Panc1 (cell line): ENCODE measurements around the gene LTN1. TPM values are rescaled to one million over a fixed set of nuclear protein-coding genes. Genes with fewer than 3 reads are reported as not detected.
A peak's percentile ranks its signal among the peaks of the same experiment; 100 is the strongest.

ENCODE experiments used
- ATAC-seq: fragments of 200-7000 bp; cut with Tn5 transposase; 2 replicates; pipeline ENCODE4 v1.9.1; 2020; ENCODE audit warnings: mild to moderate bottlenecking, moderate library complexity
- BruUV-seq: library from RNA; stranded (reverse); fragments of 400-500 nt; replicated peaks from 2 replicates; lab custom pipeline; 2021; lab: Mats Ljungman, UMichigan
- CTCF ChIA-PET: fragments of 300-600 bp; sonication (Branson Sonifier 250); formaldehyde crosslinking; loops from one replicate; lab custom pipeline; 2022; ENCODE audit warnings: antibody characterized with exemption; lab: Charles Lee
- POLR2A ChIA-PET: fragments of 300-600 bp; sonication (Branson Sonifier 250); formaldehyde crosslinking; loops from one replicate; lab custom pipeline; 2022; ENCODE audit warnings: antibody characterized with exemption; lab: Charles Lee
- DNase-seq: peaks from one replicate; pipeline ENCODE4 v3.0.0-alpha.2; 2010; ENCODE audit warnings: low read depth, low spot score
- H3K27ac ChIP-seq: 2 replicates; pipeline ENCODE4 v1.5.1; 2011; ENCODE audit warnings: mild to moderate bottlenecking, low read length, inconsistent platforms
- H3K27me3 ChIP-seq: fragments of 200-500 bp; sonication (Bioruptor generic); 2 replicates; pipeline ENCODE4 v1.6.0; 2014; ENCODE audit warnings: low read length, inconsistent platforms; ENCODE audit not compliant: control insufficient read depth, insufficient read depth
- H3K36me3 ChIP-seq: fragments of 200-500 bp; sonication (Bioruptor generic); 2 replicates; pipeline ENCODE4 v1.5.1; 2014; ENCODE audit warnings: inconsistent platforms, mild to moderate bottlenecking, low read length, moderate library complexity; ENCODE audit not compliant: control insufficient read depth, insufficient read depth
- H3K4me1 ChIP-seq: 2 replicates; pipeline ENCODE4 v1.5.1; 2011; ENCODE audit warnings: inconsistent platforms, mild to moderate bottlenecking, low read length, moderate library complexity; ENCODE audit not compliant: control insufficient read depth, insufficient read depth
- H3K4me3 ChIP-seq, 2 experiments: 2 replicates each; pipeline ENCODE4 v1.5.1; 2011 to 2012; ENCODE audit warnings: low read depth in 2 of 2, low read length in 2 of 2, mild to moderate bottlenecking in 2 of 2, inconsistent platforms in 1 of 2, moderate library complexity in 1 of 2
- H3K9me3 ChIP-seq: fragments of 200-500 bp; sonication (Bioruptor generic); 2 replicates; pipeline ENCODE4 v1.5.1; 2014; ENCODE audit warnings: low read depth, mild to moderate bottlenecking, inconsistent platforms, low read length, moderate library complexity; ENCODE audit not compliant: control insufficient read depth, insufficient read depth
- POLR2AphosphoS5 ChIP-seq: IDR thresholded peaks from 2 replicates; pipeline ENCODE4 v1.6.1; 2012; ENCODE audit warnings: mild to moderate bottlenecking, low read depth, low read length, moderate library complexity
- SIN3A ChIP-seq: IDR thresholded peaks from 2 replicates; pipeline ENCODE4 v1.6.1; 2012; ENCODE audit warnings: low read depth, mild to moderate bottlenecking, low read length, moderate library complexity, borderline replicate concordance; ENCODE audit not compliant: insufficient read depth
- TCF7L2 ChIP-seq: IDR thresholded peaks from 2 replicates; pipeline ENCODE4 v1.6.1; 2011; ENCODE audit warnings: mild to moderate bottlenecking, low read depth, low read length, inconsistent platforms
- in situ Hi-C: cut with HindIII; loops from 2 replicates; pipeline ENCODE4 v1.10.0; 2016; ENCODE audit warnings: low sequenced_read_pairs, low pct_unique_long_range_greater_than_20kb
- intact Hi-C: fragments of 100-400 bp; cut with micrococcal nuclease; formaldehyde crosslinking; loops from one replicate; pipeline ENCODE4 v1.10.0; 2022; ENCODE audit not compliant: unreplicated experiment
- total RNA-seq: library from RNA; stranded (reverse); gene quantifications from one replicate; pipeline ENCODE4 v1.2.1, GENCODE V29; 2021; ENCODE audit not compliant: unreplicated experiment
- TF ChIP-seq, protein P1 (sequence below): fragments of 450-650 bp; IDR thresholded peaks from 2 replicates; pipeline ENCODE4 v1.5.1; 2017; ENCODE audit warnings: mild to moderate bottlenecking
- TF ChIP-seq, protein P2 (sequence below), 2 experiments: IDR thresholded peaks; 2 replicates each; pipeline ENCODE4 v1.6.1; 2011 to 2012; ENCODE audit warnings: low read depth in 2 of 2, control low read depth in 1 of 2, low read length in 1 of 2, mild to moderate bottlenecking in 1 of 2, moderate library complexity in 1 of 2; ENCODE audit not compliant: insufficient read depth in 1 of 2

Gene LTN1
- total RNA-seq, 1 experiment from 2014 or later, result 19.7 TPM

DNA sequence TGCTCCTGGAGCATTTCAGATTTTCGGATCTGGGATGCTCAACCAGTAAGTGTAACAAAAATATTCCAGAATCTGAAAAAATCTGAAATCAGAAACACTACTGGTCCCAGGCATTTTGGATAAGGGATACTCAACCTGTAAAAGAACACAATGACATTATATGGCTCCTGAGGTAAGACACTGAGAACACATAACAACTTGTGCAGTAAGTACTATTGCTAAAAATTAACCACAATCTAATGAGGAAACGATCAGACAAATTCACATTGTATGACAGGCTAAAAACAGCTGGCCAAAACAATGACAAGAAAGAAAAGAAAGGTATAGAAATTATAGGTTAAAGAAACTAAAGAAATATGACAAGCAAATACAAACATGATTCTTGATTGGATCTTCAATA, 54.9 kb downstream of the LTN1 start:
- Histone ChIP-seq H3K27me3 (no peaks in the 10 kb centered on the region), H3K9me3 (no peaks in the 10 kb centered on the region), H3K27ac (peak overlapping the region; percentile 63; the same call in 1 of the 2 replicates), H3K4me1 (peaks cover 3% of the 10 kb centered on the region; the same call in 1 of the 2 replicates), H3K4me3 (no peak overlapping the region), H3K36me3 (peaks cover 2% of the 10 kb centered on the region; the same call in 1 of the 2 replicates)
- TF ChIP-seq SIN3A (no peak), POLR2AphosphoS5 (no peak), TCF7L2 (no peak)
- TF ChIP-seq, protein P1, sequence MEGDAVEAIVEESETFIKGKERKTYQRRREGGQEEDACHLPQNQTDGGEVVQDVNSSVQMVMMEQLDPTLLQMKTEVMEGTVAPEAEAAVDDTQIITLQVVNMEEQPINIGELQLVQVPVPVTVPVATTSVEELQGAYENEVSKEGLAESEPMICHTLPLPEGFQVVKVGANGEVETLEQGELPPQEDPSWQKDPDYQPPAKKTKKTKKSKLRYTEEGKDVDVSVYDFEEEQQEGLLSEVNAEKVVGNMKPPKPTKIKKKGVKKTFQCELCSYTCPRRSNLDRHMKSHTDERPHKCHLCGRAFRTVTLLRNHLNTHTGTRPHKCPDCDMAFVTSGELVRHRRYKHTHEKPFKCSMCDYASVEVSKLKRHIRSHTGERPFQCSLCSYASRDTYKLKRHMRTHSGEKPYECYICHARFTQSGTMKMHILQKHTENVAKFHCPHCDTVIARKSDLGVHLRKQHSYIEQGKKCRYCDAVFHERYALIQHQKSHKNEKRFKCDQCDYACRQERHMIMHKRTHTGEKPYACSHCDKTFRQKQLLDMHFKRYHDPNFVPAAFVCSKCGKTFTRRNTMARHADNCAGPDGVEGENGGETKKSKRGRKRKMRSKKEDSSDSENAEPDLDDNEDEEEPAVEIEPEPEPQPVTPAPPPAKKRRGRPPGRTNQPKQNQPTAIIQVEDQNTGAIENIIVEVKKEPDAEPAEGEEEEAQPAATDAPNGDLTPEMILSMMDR, result no peak
- TF ChIP-seq, protein P2, sequence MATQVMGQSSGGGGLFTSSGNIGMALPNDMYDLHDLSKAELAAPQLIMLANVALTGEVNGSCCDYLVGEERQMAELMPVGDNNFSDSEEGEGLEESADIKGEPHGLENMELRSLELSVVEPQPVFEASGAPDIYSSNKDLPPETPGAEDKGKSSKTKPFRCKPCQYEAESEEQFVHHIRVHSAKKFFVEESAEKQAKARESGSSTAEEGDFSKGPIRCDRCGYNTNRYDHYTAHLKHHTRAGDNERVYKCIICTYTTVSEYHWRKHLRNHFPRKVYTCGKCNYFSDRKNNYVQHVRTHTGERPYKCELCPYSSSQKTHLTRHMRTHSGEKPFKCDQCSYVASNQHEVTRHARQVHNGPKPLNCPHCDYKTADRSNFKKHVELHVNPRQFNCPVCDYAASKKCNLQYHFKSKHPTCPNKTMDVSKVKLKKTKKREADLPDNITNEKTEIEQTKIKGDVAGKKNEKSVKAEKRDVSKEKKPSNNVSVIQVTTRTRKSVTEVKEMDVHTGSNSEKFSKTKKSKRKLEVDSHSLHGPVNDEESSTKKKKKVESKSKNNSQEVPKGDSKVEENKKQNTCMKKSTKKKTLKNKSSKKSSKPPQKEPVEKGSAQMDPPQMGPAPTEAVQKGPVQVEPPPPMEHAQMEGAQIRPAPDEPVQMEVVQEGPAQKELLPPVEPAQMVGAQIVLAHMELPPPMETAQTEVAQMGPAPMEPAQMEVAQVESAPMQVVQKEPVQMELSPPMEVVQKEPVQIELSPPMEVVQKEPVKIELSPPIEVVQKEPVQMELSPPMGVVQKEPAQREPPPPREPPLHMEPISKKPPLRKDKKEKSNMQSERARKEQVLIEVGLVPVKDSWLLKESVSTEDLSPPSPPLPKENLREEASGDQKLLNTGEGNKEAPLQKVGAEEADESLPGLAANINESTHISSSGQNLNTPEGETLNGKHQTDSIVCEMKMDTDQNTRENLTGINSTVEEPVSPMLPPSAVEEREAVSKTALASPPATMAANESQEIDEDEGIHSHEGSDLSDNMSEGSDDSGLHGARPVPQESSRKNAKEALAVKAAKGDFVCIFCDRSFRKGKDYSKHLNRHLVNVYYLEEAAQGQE (IDR thresholded peaks at IDR 0.05; ENCODE audit: insufficient read depth in 1 of 2, low read depth in 2 of 2, low read length in 1 of 2), result no peak
- DNase-seq (no peak), ATAC-seq (no peak)
- ChIA-PET POLR2A (no interaction called here), CTCF (no interaction called here)
- BruUV-seq, result no TSS peak
- intact Hi-C loops (no loop called here), in situ Hi-C loops (no loop called here)

DNA sequence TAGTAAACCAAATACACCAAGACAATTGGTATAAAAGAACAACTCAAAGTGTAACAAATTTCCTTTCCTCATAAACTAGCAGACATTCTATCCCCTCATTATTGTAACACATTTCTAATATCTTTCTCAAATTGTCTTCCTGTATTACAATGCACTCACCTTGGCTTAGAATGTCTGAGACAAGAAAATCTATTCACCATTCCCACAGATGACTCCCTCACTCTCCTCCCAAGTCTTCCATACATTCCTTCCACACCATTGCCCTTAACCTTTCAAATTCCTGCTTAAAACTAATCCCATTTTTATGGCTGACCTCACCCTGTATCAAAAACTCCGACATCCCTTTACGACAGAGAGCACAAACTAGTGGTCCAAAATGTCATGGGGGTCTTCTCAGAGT, 56.0 kb downstream of the LTN1 start:
- CTCF ChIA-PET, result no interaction called here
- DNase-seq (no peak), ATAC-seq (no peak)
- POLR2A ChIA-PET, result no interaction called here
- H3K9me3 ChIP-seq, result no peaks in the 10 kb centered on the region
- no TSS peak for BruUV-seq
- TF ChIP-seq POLR2AphosphoS5, result no peak
- TF ChIP-seq, protein P2 (IDR thresholded peaks at IDR 0.05; ENCODE audit: insufficient read depth in 1 of 2, low read depth in 2 of 2, low read length in 1 of 2), result no peak
- TF ChIP-seq, protein P1, result no peak
- TF ChIP-seq TCF7L2, result no peak
- TF ChIP-seq SIN3A, result no peak
- no peaks in the 10 kb centered on the region for H3K27me3 ChIP-seq
- in situ Hi-C loops, result no loop called here
- peaks cover 2% of the 10 kb centered on the region; the same call in 1 of the 2 replicates for H3K36me3 ChIP-seq
- intact Hi-C loops, result no loop called here
- peaks cover 3% of the 10 kb centered on the region; the same call in 1 of the 2 replicates for H3K4me1 ChIP-seq
- peak overlapping the region; percentile 59; the same call in 1 of the 2 replicates for H3K27ac ChIP-seq
- H3K4me3 ChIP-seq, result no peak overlapping the region
